Ovary (tissue), 3 donors: ENCODE measurements around the gene NELFA.

ENCODE experiments used
- CTCF ChIP-seq, 3 donors: fragments of 450-650 bp in 2 of 3; fragments of 200-600 bp in 1 of 3; IDR thresholded peaks; one replicate each; pipeline versions ENCODE4 v1.5.1 to v1.8.0; 2016 to 2022; ENCODE audit warnings: antibody characterized with exemption in 3 of 3, mild to moderate bottlenecking in 1 of 3
- POLR2A ChIP-seq: fragments of 450-650 bp; IDR thresholded peaks from one replicate; pipeline ENCODE4 v1.6.1; 2017; ENCODE audit warnings: antibody characterized with exemption, mild to moderate bottlenecking, moderate library complexity
- donor health status: DM: no; HTN: no; CAD: no.

GRCh38 chr4:2048831-2049230, 40.1 kb upstream of the NELFA start:
- no peak for TF ChIP-seq CTCF (IDR thresholded peaks at IDR 0.05)
- no peak for TF ChIP-seq POLR2A
